ENCODE measurements around the gene FLT4. TPM values are rescaled to one million over a fixed set of nuclear protein-coding genes. Genes with fewer than 3 reads are reported as not detected.

Gene FLT4
- total RNA-seq, 1 donor from 2014 or later: 541 TPM

DNA sequence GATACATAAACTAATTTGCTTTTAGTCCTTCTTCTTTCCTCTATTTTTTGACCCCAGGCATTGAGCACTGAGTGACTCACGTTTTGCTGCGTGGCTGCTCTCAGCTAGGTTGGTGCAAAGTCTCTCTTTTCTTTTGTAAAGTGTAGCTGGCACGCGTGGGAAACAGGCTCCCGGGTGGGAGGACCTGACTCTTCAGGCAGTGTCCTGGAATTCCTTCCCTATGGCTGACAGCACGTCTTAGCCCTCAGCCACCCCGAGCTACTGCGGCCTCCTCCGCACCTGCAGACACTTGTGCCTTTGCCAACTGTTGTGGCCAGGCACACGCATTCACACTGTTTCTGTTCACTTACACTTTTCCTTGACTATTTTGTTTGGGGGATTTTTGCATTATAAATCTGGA lies 57.2 kb downstream of the FLT4 start:
- TF ChIP-seq CTCF (IDR thresholded peaks at IDR 0.05; ENCODE audit: unreplicated experiment): no peak
- Mint-ChIP-seq H3K27me3 (ENCODE audit: unreplicated experiment) (peaks cover 22% of the 10 kb centered on the region), H3K4me1 (ENCODE audit: unreplicated experiment) (peaks cover 15% of the 10 kb centered on the region), H3K9me3 (ENCODE audit: unreplicated experiment) (no peaks in the 10 kb centered on the region), H3K27ac (ENCODE audit: unreplicated experiment) (peak overlapping the region; percentile 81), H3K36me3 (ENCODE audit: low read depth, unreplicated experiment) (peaks cover 16% of the 10 kb centered on the region), H3K4me3 (ENCODE audit: unreplicated experiment) (peak overlapping the region; percentile 88)
- no peak for DNase-seq (ENCODE audit: low spot score)

DNA sequence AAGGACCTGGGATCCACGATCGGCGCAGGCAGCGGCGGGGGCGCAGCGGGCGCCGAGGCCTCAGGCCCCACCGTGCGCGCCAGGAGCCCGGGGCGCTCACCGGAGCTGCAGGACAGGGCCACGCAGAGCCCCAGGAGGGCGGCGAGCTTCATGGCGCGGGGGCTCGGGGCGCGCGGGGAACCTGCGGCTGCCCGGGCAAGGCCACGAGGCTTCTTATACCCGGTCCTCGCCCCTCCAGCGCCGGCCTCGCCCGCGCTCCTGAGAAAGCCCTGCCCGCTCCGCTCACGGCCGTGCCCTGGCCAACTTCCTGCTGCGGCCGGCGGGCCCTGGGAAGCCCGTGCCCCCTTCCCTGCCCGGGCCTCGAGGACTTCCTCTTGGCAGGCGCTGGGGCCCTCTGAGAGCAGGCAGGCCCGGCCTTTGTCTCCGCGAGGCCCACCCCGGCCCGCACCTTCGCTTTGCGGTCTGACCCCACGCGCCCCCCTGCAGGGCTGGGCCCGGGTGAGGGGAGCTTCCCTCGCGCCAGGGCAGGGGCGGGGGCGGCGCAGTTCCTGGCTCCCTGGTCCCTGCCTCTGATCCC lies 58.0 kb downstream of the FLT4 start, which contains the start of gene SCGB3A1:
Gene SCGB3A1, minus strand, starts transcription at position 189 of the 577 bp plus-strand sequence. Its CDS starts 37 bp downstream, at position 152.
- H3K4me3 Mint-ChIP-seq (ENCODE audit: unreplicated experiment): peak within 1 kb of the TSS; percentile 88

DNA sequence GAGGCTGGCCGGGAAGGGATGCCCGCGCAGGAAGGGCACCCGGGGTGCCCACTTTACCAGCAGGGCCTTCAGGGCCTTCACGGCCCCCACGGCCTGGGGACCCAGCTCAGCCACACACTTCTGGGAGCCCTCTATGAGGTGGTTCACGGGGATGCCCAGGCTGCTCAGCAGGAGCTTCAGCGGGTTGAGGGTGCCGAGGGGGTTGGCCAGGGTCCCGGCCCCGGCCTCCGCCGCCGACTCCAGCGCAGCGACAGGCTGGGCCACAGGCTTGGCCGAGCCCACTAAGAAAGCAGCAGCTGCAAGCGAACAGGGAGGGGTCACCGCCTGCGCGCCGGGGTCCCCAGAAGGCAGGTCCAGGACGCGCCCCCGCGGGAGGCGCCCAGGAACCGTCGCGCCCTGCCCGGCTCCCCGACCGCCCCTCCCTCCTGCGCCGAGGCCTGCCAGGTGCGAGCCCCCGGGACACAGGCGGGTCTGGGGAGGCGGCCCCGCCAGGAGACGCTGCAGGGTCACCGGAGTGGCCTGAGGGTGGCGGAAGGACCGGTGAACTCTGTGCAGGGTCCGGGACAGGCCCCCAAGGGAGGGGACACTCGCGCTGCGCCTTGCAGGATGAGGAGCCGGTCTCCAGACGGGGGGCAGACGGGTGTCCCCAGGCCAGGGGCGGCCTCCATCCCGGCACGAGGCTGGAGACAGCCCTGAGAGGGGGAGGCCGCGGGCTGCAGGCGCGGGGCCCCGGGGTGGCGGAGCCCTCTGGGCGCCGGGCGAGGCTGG lies 58.7 kb downstream of the FLT4 start:
- Mint-ChIP-seq H3K4me3 (ENCODE audit: unreplicated experiment) (no peak overlapping the region), H3K27me3 (ENCODE audit: unreplicated experiment) (peaks cover 22% of the 10 kb centered on the region), H3K4me1 (ENCODE audit: unreplicated experiment) (peaks cover 15% of the 10 kb centered on the region), H3K9me3 (ENCODE audit: unreplicated experiment) (no peaks in the 10 kb centered on the region), H3K27ac (ENCODE audit: unreplicated experiment) (no peak overlapping the region), H3K36me3 (ENCODE audit: low read depth, unreplicated experiment) (peaks cover 16% of the 10 kb centered on the region)
- no peak for TF ChIP-seq CTCF (IDR thresholded peaks at IDR 0.05; ENCODE audit: unreplicated experiment)
- DNase-seq (ENCODE audit: low spot score): no peak

More for the DNA sequence above, 58.0 kb downstream of the FLT4 start, which contains the start of gene SCGB3A1:
- peaks cover 16% of the 10 kb centered on the region for H3K36me3 Mint-ChIP-seq (ENCODE audit: low read depth, unreplicated experiment)
- TF ChIP-seq CTCF (IDR thresholded peaks at IDR 0.05; ENCODE audit: unreplicated experiment): no peak
- peak within 1 kb of the TSS; percentile 81 for H3K27ac Mint-ChIP-seq (ENCODE audit: unreplicated experiment)
- H3K9me3 Mint-ChIP-seq (ENCODE audit: unreplicated experiment): no peaks in the 10 kb centered on the region
- DNase-seq (ENCODE audit: low spot score): no peak
- H3K27me3 Mint-ChIP-seq (ENCODE audit: unreplicated experiment): peaks cover 22% of the 10 kb centered on the region
- H3K4me1 Mint-ChIP-seq (ENCODE audit: unreplicated experiment): peaks cover 15% of the 10 kb centered on the region

DNA sequence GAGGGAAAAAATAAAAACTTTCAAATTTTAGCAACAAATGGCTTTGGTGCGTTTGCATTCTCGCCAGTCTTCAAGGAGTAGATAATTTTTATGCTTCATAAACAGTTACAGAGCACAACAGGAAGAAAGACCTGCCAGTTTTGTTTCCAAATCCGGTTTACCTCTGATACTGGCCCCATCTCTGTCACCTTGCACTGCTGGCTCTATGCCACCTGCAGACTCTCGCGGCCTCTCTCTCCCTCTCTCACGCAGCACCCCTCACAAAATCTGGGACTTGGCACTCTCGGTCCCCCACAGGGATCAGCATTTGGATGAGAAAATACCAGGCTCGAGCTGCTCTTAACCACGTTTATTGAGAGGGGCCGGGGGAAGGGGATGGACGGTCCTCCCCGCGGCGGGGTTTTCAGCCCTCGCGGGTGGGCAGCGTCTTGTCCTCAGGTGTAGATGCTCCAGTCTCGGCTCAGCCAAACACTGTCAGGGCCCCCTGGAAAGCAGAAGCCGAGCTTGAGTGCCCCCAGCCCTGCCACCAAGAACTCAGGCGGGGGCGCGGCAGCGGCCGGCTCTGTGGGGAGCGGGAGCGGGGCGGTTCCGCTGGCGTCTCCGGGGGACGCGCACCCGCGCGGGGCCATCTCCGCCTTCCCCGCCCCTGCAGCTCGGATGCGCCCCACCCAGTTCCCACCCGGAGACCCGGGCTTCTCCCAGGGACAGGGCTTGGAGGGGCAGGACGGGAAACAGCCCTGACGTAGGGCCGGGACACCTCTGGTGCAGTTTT lies 59.4 kb downstream of the FLT4 start:
- no peak for TF ChIP-seq CTCF (IDR thresholded peaks at IDR 0.05; ENCODE audit: unreplicated experiment)
- Mint-ChIP-seq H3K27ac (ENCODE audit: unreplicated experiment) (peak overlapping the region; percentile 9), H3K27me3 (ENCODE audit: unreplicated experiment) (peaks cover 22% of the 10 kb centered on the region), H3K36me3 (ENCODE audit: low read depth, unreplicated experiment) (peaks cover 11% of the 10 kb centered on the region), H3K4me1 (ENCODE audit: unreplicated experiment) (peaks cover 15% of the 10 kb centered on the region), H3K9me3 (ENCODE audit: unreplicated experiment) (no peaks in the 10 kb centered on the region), H3K4me3 (ENCODE audit: unreplicated experiment) (no peak overlapping the region)
- no peak for DNase-seq (ENCODE audit: low spot score)

All from endothelial cell (in vitro differentiated cells).